Measurements from ENCODE around the gene ISYNA1.

The ISYNA1 gene

GRCh38 chr19:18442941-18443340, 5.0 kb upstream of the ISYNA1 start:
- Histone ChIP-seq H3K4me3 (ENCODE audit: low read length) (no peak overlapping the region), H3K27me3 (ENCODE audit: control insufficient read depth, low read length) (no peaks in the 10 kb centered on the region), H3K36me3 (ENCODE audit: control insufficient read depth, low read length) (peaks cover 28% of the 10 kb centered on the region), H3F3A (ENCODE audit: control insufficient read depth, insufficient read depth) (peaks cover 12% of the 10 kb centered on the region; the same call in 1 of the 2 replicates), H3K27ac (ENCODE audit: low read depth, low read length) (no peak overlapping the region), H4K20me1 (ENCODE audit: control insufficient read depth, insufficient read depth, low read depth, low read length) (no peaks in the 10 kb centered on the region), H3K4me1 (ENCODE audit: control insufficient read depth, low read length) (peaks cover 6% of the 10 kb centered on the region; the same call in 1 of the 2 replicates), H3K79me2 (ENCODE audit: control insufficient read depth, low read length) (no peaks in the 10 kb centered on the region), H3K9me3 (ENCODE audit: control insufficient read depth, insufficient read depth, low read length) (no peaks in the 10 kb centered on the region), H3K4me2 (ENCODE audit: low read length) (no peak overlapping the region), H3K9me2 (replicated peaks; ENCODE audit: control insufficient read depth, low read length) (no peaks in the 10 kb centered on the region)
- TF ChIP-seq CTCF (IDR thresholded peaks at IDR 0.05; ENCODE audit: low read depth, low read length, poor library complexity, severe bottlenecking) (no peak), EZH2phosphoT487 (IDR thresholded peaks at IDR 0.05; ENCODE audit: borderline replicate concordance, low read length) (no peak)

GRCh38 chr19:18441804-18442788, 4.2 kb upstream of the ISYNA1 start:
- no peaks in the 10 kb centered on the region for H4K20me1 ChIP-seq (ENCODE audit: control insufficient read depth, insufficient read depth, low read depth, low read length)
- H3K36me3 ChIP-seq (ENCODE audit: control insufficient read depth, low read length) = peaks cover 25% of the 10 kb centered on the region
- no peaks in the 10 kb centered on the region for H3K79me2 ChIP-seq (ENCODE audit: control insufficient read depth, low read length)

GRCh38 chr19:18440936-18441803, 3.2 kb upstream of the ISYNA1 start:
- Histone ChIP-seq H3K79me2 (ENCODE audit: control insufficient read depth, low read length) (no peaks in the 10 kb centered on the region), H3K4me3 (ENCODE audit: low read length) (no peak overlapping the region), H3K4me1 (ENCODE audit: control insufficient read depth, low read length) (peaks cover 22% of the 10 kb centered on the region), H3K9me3 (ENCODE audit: control insufficient read depth, insufficient read depth, low read length) (no peaks in the 10 kb centered on the region), H4K20me1 (ENCODE audit: control insufficient read depth, insufficient read depth, low read depth, low read length) (no peaks in the 10 kb centered on the region), H3F3A (ENCODE audit: control insufficient read depth, insufficient read depth) (peaks cover 12% of the 10 kb centered on the region; the same call in 1 of the 2 replicates), H3K9me2 (replicated peaks; ENCODE audit: control insufficient read depth, low read length) (no peaks in the 10 kb centered on the region), H3K27me3 (ENCODE audit: control insufficient read depth, low read length) (no peaks in the 10 kb centered on the region), H3K4me2 (ENCODE audit: low read length) (no peak overlapping the region), H3K36me3 (ENCODE audit: control insufficient read depth, low read length) (peaks cover 17% of the 10 kb centered on the region), H3K27ac (ENCODE audit: low read depth, low read length) (no peak overlapping the region)
- TF ChIP-seq CTCF (IDR thresholded peaks at IDR 0.05; ENCODE audit: low read depth, low read length, poor library complexity, severe bottlenecking) (no peak), EZH2phosphoT487 (IDR thresholded peaks at IDR 0.05; ENCODE audit: borderline replicate concordance, low read length) (no peak)

More at GRCh38 chr19:18441804-18442788, 4.2 kb upstream of the ISYNA1 start:
- Histone ChIP-seq H3K9me3 (ENCODE audit: control insufficient read depth, insufficient read depth, low read length) (no peaks in the 10 kb centered on the region), H3K27me3 (ENCODE audit: control insufficient read depth, low read length) (no peaks in the 10 kb centered on the region), H3F3A (ENCODE audit: control insufficient read depth, insufficient read depth) (peaks cover 12% of the 10 kb centered on the region; the same call in 1 of the 2 replicates), H3K4me3 (ENCODE audit: low read length) (no peak overlapping the region), H3K4me2 (ENCODE audit: low read length) (no peak overlapping the region), H3K9me2 (replicated peaks; ENCODE audit: control insufficient read depth, low read length) (no peaks in the 10 kb centered on the region), H3K4me1 (ENCODE audit: control insufficient read depth, low read length) (peaks cover 13% of the 10 kb centered on the region), H3K27ac (ENCODE audit: low read depth, low read length) (no peak overlapping the region)
- no peak for TF ChIP-seq CTCF (IDR thresholded peaks at IDR 0.05; ENCODE audit: low read depth, low read length, poor library complexity, severe bottlenecking)
- no peak for TF ChIP-seq EZH2phosphoT487 (IDR thresholded peaks at IDR 0.05; ENCODE audit: borderline replicate concordance, low read length)

All from DOHH2 (cell line).